ENCODE data around the gene KCNJ2.

DNA sequence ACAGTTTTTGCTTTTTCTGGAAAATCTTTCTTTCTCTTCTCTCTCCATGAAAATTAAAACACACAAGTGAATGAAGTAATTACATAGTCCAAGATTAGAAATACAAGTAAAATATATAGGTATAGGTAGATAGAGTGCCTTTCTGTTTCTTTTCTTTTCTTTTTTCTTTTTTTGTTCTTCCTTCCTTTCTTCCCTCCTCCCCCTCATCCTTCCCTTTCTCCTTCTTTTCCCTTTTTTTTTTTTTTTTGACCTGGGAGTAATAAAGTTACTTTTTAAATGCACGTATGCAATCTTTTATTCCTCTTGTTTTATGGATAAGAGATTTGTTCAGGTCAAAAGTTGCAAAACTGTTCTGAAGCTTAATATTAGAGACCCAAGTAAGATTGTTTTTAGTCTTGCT, 34.6 kb upstream of the KCNJ2 start:
- TF ChIP-seq, protein P1, sequence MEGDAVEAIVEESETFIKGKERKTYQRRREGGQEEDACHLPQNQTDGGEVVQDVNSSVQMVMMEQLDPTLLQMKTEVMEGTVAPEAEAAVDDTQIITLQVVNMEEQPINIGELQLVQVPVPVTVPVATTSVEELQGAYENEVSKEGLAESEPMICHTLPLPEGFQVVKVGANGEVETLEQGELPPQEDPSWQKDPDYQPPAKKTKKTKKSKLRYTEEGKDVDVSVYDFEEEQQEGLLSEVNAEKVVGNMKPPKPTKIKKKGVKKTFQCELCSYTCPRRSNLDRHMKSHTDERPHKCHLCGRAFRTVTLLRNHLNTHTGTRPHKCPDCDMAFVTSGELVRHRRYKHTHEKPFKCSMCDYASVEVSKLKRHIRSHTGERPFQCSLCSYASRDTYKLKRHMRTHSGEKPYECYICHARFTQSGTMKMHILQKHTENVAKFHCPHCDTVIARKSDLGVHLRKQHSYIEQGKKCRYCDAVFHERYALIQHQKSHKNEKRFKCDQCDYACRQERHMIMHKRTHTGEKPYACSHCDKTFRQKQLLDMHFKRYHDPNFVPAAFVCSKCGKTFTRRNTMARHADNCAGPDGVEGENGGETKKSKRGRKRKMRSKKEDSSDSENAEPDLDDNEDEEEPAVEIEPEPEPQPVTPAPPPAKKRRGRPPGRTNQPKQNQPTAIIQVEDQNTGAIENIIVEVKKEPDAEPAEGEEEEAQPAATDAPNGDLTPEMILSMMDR (IDR thresholded peaks at IDR 0.05; ENCODE audit: low read depth, low read length) = no peak
- no peak for TF ChIP-seq EZH2phosphoT487 (IDR thresholded peaks at IDR 0.05; ENCODE audit: low read depth)
